ENCODE data around the gene MOXD1.

Gene MOXD1

DNA sequence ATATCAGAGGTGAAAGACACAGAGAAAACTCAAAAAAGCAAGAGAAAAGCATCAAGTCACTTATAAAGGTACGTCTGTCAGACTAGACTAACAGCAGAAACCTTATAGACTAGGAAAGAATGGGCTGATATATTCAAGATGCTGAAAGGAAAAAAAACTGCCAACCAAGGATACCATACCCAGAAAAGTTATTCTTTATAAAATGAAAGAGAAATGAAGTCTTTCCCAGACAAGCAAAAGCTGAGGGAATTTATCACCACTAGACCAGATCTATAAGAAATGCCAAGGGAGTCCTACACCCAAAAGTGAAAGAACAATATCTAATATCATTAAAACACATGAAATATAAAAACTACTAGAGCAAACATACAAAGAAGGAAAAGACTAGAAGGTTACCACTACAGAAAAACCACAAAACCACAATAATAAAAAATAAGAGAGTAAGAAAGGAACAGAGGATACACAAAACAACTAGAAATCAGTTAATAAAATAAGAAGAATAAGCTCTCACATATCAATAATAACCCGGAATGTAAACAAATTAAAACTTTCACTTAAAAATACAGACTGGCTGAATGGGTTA is 6.2 kb downstream of the MOXD1 start:
- Histone ChIP-seq H3K9me3 (ENCODE audit: insufficient read depth, low read length) (no peaks in the 10 kb centered on the region), H3K27me3 (ENCODE audit: low read length) (no peaks in the 10 kb centered on the region), H3F3A (ENCODE audit: insufficient read depth) (0 out of 2 replicates have a peak, but pooled peaks cover 4% of the 10 kb centered on the region), H3K36me3 (ENCODE audit: low read length) (peaks cover 12% of the 10 kb centered on the region), H3K79me2 (ENCODE audit: insufficient read depth, low read length) (no peaks in the 10 kb centered on the region), H3K9ac (ENCODE audit: low read length) (no peak overlapping the region), H3K9me2 (replicated peaks; ENCODE audit: insufficient read depth, low read length) (no peaks in the 10 kb centered on the region), H3K4me3 (ENCODE audit: insufficient read depth, low read length, poor library complexity, severe bottlenecking) (no peak overlapping the region), H3K4me2 (ENCODE audit: low read depth, low read length, poor library complexity, severe bottlenecking) (no peak overlapping the region), H3K27ac (ENCODE audit: low read depth, low read length) (no peak overlapping the region), H2AFZ (ENCODE audit: low read depth, low read length, severe bottlenecking) (no peak overlapping the region), H4K20me1 (ENCODE audit: low read depth, low read length) (no peaks in the 10 kb centered on the region)
- TF ChIP-seq EZH2phosphoT487 (conservative IDR thresholded peaks at IDR 0.05; ENCODE audit: low read length) (no peak), CTCF (IDR thresholded peaks at IDR 0.05; ENCODE audit: insufficient read depth, low read length, poor library complexity, severe bottlenecking) (no peak)

- Histone ChIP-seq H3K36me3 (ENCODE audit: low read length) (peaks cover 12% of the 10 kb centered on the region), H3K9me2 (replicated peaks; ENCODE audit: insufficient read depth, low read length) (no peaks in the 10 kb centered on the region), H3F3A (ENCODE audit: insufficient read depth) (0 out of 2 replicates have a peak, but pooled peaks cover 4% of the 10 kb centered on the region), H2AFZ (ENCODE audit: low read depth, low read length, severe bottlenecking) (no peak overlapping the region), H4K20me1 (ENCODE audit: low read depth, low read length) (no peaks in the 10 kb centered on the region), H3K4me3 (ENCODE audit: insufficient read depth, low read length, poor library complexity, severe bottlenecking) (no peak overlapping the region), H3K27me3 (ENCODE audit: low read length) (no peaks in the 10 kb centered on the region), H3K9ac (ENCODE audit: low read length) (no peak overlapping the region), H3K4me2 (ENCODE audit: low read depth, low read length, poor library complexity, severe bottlenecking) (no peak overlapping the region), H3K79me2 (ENCODE audit: insufficient read depth, low read length) (no peaks in the 10 kb centered on the region), H3K9me3 (ENCODE audit: insufficient read depth, low read length) (no peaks in the 10 kb centered on the region), H3K27ac (ENCODE audit: low read depth, low read length) (no peak overlapping the region)
- TF ChIP-seq CTCF (IDR thresholded peaks at IDR 0.05; ENCODE audit: insufficient read depth, low read length, poor library complexity, severe bottlenecking), result peak; percentile 60
- no peak for TF ChIP-seq EZH2phosphoT487 (conservative IDR thresholded peaks at IDR 0.05; ENCODE audit: low read length)
Measured at GRCh38 chr6:132392792-132393191, 8.5 kb downstream of the MOXD1 start.

GRCh38 chr6:132392270-132392646 is 9.0 kb downstream of the MOXD1 start:
- H2AFZ ChIP-seq (ENCODE audit: low read depth, low read length, severe bottlenecking), result no peak overlapping the region
- no peak for TF ChIP-seq CTCF (IDR thresholded peaks at IDR 0.05; ENCODE audit: insufficient read depth, low read length, poor library complexity, severe bottlenecking)
- no peak for TF ChIP-seq EZH2phosphoT487 (conservative IDR thresholded peaks at IDR 0.05; ENCODE audit: low read length)
- H3K4me3 ChIP-seq (ENCODE audit: insufficient read depth, low read length, poor library complexity, severe bottlenecking), result no peak overlapping the region
- 0 out of 2 replicates have a peak, but pooled peaks cover 4% of the 10 kb centered on the region for H3F3A ChIP-seq (ENCODE audit: insufficient read depth)
- H3K27me3 ChIP-seq (ENCODE audit: low read length), result no peaks in the 10 kb centered on the region
- no peak overlapping the region for H3K27ac ChIP-seq (ENCODE audit: low read depth, low read length)
- no peaks in the 10 kb centered on the region for H3K79me2 ChIP-seq (ENCODE audit: insufficient read depth, low read length)
- H3K4me2 ChIP-seq (ENCODE audit: low read depth, low read length, poor library complexity, severe bottlenecking), result no peak overlapping the region
- H4K20me1 ChIP-seq (ENCODE audit: low read depth, low read length), result no peaks in the 10 kb centered on the region
- H3K9ac ChIP-seq (ENCODE audit: low read length), result no peak overlapping the region
- no peaks in the 10 kb centered on the region for H3K9me2 ChIP-seq (replicated peaks; ENCODE audit: insufficient read depth, low read length)
- H3K9me3 ChIP-seq (ENCODE audit: insufficient read depth, low read length), result no peaks in the 10 kb centered on the region
- peaks cover 12% of the 10 kb centered on the region for H3K36me3 ChIP-seq (ENCODE audit: low read length)

Measured in SU-DHL-6 (cell line).